GM21528 (cell line): ENCODE results near the gene ADAMTS12.

ENCODE experiments used
- ATAC-seq: cut with Tn5 transposase; IDR thresholded peaks from one replicate; pipeline ENCODE4 v1.9.1; 2021; ENCODE audit warnings: mild to moderate bottlenecking, moderate library complexity; ENCODE audit not compliant: unreplicated experiment, low FRiP score

Gene ADAMTS12

GRCh38 chr5:33812746-33813145, 79.0 kb downstream of the ADAMTS12 start:
- no peak for ATAC-seq

DNA sequence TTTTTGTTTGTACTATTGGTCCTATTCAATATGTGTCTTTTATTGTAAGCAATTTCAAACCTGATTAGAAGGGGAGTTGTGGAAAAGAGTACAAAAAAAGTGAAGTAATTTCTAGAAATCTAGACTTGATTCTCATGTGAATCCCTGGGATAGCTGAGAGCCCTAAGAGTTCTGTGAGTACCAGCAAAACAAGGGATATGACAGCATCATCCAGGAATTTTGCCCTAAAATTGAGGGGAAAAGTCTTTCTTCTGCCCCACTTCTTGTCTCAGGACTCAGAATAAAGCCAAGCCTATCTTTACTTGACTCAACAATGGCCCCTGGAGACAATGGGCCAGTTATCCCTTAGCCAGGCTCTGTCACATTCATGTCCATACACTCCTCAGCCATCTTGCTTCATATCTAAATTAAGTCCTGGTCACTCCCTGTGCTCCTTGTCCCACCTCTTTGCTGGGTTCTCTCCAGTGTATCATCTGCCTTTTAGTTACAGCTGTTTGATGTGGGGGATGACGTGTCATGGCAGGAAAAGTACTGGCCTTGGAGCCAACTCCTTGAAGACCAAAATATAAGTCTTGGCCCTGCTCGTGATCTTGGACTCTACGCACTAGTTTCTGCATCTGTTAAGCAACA, 81.2 kb downstream of the ADAMTS12 start:
- ATAC-seq: no peak

DNA sequence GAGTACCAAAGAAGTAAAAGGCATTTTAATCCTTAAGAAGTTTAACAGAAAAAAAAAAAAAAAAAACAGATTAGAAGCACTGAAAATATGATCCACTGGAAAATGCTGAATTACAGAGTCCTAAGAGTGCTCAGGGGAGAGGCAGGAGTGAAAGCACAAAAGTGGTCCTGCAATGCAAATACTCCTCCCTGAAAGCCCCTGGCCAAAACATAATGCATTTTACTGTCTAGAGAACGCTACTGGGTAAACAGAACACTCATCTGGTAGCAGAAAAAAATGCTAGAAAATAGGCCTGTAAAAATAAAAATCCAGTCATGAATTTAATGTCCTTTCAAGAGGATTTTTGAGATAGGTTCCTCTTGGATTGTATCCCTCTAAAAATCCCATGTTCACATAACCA, 81.9 kb downstream of the ADAMTS12 start:
- ATAC-seq: no peak

GRCh38 chr5:33808699-33809098, 83.1 kb downstream of the ADAMTS12 start:
- ATAC-seq: no peak

DNA sequence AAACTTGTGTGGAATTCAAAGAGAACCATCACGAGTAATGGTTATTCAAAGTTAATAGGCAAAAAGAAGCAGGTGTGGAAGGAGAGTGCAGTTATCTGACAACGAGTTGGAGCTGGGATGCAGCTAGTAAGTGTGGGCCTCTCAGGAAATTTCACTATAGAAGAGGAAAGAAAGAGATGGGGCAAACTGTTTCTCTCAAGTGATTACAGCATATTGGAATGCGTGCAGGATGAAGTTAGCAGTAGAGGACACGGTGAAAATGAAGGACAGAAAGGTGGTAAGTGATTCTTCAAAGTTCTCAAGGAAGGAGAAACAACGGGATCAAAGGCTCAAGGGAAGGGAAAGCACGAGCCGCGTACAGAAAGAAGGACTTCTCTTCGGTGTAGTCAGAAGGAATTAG, 84.0 kb downstream of the ADAMTS12 start:
- ATAC-seq: no peak

GRCh38 chr5:33806738-33807442, 84.9 kb downstream of the ADAMTS12 start:
- no peak for ATAC-seq

DNA sequence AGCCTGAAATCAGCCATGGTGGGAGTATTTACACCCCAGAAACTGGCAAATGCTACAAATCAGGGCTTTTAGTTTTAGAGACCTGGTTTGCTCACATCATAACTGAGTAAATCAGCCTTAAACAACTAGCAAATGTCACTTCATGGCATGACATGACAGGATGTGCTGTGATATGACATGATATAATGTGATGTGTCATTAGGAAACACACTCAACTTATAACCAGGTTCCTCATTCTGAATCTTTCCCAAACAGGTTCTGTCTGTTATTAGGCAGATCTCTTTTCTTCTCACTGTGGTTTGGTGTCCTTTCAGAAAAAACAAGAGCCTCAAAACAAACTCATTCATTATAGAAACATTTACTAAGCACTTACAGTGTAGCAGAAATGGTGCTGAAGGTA, 90.5 kb downstream of the ADAMTS12 start:
- no peak for ATAC-seq

- no peak for ATAC-seq
Observed at GRCh38 chr5:33800241-33800950, 91.4 kb downstream of the ADAMTS12 start.

DNA sequence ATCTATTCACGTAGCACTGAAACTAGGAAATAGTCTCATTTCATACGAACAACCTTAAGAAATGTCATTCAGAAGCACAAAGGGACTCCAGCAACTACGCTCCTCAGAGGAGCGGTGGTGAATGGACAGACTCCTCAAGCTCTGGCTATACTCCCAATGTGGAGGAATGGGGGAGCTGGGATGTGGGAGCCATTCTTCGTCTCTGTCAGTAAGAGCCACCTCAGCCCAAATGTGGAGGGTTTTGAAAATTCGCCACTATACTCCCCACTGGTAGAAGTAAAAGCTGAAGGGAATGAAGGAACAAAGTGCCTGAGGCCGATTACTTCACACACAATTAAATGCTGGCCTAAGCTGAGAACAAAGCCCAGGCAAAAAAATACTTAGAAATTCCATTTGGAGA, 96.3 kb downstream of the ADAMTS12 start:
- no peak for ATAC-seq

GRCh38 chr5:33794550-33795181, 97.1 kb downstream of the ADAMTS12 start:
- no peak for ATAC-seq

DNA sequence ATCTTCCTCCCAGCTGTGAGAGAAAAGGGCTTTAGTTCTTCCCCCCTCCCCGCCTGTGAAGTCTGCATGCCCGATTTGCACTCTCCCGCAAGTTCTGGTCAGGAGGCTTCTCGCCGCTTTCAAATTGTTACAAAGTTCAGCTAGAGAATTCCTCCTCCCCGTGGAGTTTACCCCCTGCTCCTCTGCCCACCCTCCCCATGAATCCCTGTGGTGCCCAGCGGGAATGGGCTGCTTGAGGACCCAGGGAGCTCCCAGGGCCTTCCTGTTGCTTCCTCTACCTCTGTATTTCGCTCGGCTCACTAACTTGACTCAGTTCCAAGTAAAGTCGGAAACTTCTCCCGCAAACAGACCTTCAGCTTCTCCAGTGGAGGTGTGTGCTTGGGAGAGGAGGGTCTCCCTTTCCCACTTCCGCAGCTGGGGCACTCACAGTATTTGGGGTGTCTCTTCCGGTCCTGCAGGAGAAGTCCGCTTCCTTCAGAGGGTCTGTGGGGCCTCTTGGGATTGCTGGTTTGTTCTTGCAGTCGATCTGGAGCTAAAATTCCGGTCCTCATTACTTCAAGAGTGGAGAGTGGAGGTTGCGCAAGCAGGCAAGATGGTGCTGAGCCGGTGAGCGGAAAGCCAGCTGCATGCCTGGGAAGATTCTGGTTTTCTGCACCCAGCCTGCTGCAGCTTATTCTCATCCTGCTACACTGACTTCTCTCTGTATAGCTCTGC, 97.8 kb downstream of the ADAMTS12 start:
- no peak for ATAC-seq

DNA sequence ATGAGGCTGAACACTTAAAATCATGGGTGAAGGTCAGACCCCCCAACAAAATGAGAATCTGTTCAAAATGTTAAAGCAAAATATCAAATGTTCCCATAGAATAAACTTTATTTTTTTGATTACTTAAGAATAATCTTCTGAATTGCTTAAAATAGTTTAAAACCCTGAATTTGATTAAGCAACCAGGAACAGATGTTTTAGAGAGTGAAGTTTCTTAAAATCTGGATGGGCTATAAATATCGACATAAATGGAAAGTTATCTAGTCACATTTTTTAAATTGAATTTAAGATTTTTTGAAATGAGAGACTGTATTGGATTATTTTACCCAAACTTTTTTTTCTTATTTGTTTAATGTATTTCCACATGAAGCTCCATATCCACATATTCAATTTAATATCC, 98.5 kb downstream of the ADAMTS12 start:
- no peak for ATAC-seq

DNA sequence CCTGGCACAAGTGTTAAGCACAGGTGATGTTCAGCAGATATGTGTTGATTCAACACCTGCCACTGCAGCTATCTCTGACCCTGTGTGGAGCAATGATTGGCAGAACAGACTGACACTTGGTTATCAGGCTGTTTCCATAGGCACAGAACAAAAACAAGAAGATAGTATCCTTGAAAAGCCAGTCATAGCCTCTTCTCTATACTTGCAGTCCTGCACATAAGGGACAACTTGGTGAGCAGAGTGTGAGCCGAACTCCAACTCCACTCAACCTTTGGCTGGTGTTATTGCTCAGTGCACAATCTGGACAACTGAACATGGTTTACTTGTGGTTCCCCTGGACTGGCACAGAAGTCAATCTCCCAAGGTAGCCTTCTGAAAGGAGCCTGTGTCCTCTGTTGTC, 99.2 kb downstream of the ADAMTS12 start:
- no peak for ATAC-seq

GRCh38 chr5:33789567-33789957, 102.2 kb downstream of the ADAMTS12 start:
- no peak for ATAC-seq

DNA sequence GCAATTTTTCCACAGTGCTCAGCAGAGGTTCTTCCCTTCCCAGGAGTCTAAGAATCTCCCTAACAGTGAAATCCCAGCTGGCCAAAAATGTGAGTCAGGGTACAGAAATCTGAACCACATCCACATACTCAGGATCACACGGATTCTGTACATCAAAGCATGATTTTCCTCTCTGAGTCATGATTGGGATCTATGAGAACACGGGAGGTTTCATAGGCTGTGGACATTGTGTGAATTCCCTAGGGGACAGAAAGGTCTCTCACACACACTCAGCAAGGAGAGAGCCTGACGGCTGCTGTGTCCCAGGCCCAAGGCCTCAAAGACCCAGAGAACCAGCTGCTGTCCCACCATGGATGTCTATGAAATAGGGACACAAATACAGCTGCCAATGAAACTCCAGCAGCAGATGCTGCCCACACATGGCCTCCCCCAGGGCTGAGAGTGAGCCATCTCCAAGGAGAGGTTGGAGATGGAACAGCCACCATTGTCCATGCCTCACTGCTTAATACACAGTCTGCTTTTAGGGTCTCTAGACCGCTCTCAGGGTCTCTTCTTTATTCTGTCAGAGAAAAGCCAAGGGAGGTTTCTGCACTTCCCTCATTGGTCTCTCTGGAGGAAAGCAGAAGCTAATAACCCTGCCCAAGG, 102.7 kb downstream of the ADAMTS12 start:
- no peak for ATAC-seq

- no peak for ATAC-seq
Observed at GRCh38 chr5:33785571-33785970, 106.2 kb downstream of the ADAMTS12 start.

DNA sequence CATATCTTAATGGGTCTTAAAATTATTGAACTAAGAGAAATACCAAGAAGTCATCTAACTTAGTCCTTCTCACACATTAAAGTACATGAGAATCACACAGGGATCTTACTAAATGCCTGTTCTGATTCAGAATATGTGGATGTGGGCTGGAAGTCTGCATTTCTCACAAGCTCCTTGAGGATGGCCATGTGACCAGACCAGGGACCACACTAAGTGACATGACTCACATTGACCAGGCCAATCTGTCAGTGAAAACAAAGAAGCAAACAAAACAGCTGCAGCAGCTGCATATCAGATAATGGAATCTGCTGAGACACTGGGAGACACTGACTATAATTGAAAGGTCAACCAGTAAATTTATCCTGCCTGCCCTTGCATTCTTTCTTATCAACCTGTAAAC, 110.5 kb downstream of the ADAMTS12 start:
- ATAC-seq: no peak

DNA sequence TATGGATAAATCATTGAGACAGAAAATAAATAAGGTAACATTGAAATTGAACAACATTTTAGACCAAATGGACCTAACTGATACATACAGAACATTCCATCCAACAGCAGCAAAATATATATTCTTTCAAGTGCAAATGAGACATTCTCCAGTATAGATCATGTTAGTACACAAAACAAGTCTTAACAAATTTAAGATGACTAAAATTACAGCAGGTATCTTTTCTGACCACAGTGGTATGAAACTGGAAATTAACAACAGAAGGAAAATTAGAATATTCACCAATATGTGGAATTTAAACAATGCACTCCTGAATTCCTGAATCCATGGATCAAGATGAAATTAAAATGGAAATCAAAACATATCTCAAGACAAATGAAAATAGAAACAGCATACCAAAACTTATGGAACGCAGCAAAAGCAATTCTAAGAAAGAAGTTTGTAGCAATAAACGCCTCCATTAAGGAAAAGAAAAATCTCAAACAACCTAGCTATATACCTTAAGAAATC, 115.6 kb downstream of the ADAMTS12 start:
- ATAC-seq: no peak

DNA sequence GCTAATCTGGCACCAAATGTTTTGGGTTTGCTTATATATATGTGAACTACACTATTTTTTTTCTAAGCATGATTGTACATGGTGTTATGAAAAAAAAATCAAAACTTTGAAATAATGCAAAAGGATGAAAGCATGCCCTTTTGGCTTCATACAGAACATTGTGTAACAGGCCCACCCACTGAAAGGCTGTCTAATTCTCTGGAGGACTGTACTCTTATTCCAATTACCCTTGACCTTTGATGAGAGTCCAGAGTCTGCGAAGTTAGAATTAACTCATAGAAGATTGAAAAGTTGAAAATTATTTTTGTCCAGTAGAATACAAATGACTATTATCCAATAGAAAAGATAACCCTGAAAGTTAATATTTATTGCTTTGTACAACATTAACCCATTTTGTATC, 117.4 kb downstream of the ADAMTS12 start:
- no peak for ATAC-seq

DNA sequence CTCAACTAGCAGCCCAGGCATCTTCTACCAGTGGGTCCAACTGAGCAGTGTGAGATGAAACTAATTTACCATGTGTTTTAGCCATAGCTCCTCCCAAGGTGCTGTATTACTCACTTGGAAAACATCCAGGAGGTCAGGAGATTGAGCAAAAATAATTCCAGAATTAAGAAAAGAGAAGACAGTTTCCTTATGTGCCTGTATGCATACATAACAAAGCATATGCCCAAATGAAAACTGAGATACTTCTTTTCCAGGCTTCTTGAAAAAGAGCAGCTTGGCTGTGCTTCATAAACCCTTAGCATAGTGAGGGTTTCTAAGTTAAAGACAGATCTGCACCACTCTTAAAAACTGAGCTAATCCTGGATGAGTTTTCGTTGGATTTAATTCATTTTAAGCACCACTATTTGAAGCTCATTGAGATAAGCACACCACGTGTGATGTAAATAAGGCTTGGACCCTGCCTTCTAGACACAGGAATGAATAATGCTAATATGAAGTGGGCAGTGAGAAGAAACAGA, 119.4 kb downstream of the ADAMTS12 start:
- no peak for ATAC-seq
